NB4 (cell line): ENCODE results near the gene POM121.
"Not testable (repeated sequence)": the region's sequence is repeated elsewhere in the genome, so short reads cannot be mapped to it uniquely, and the experiment has no call there.

ENCODE experiments used
- POLR2A ChIP-seq: IDR thresholded peaks from 2 replicates; pipeline ENCODE4 v1.6.1; 2011; ENCODE audit warnings: mild to moderate bottlenecking; ENCODE audit not compliant: insufficient read length; ENCODE audit errors: extremely low read depth
- TF ChIP-seq, protein P1 (sequence below): IDR thresholded peaks from one replicate; pipeline ENCODE4 v1.5.1; 2012; ENCODE audit warnings: low read depth, low read length

DNA sequence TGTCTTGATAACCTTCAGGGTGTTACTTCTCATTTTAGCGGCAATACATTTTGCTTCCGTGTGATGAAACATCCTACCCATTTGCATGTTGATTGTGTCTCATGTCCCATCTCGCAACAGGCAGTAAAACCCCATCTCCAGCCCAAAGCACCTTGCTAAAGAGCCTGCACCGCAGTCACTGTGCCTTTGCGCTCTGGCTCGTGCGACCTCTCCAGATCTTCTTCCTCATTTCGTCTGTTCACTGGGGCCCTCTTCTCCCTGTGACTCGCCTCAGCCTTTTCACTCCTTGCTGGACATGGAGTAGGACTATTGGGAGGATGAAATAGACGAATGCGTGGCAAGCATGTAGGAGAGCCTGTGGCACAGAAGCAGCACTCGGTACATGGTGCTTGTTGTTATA is 13.5 kb upstream of the POM121 start:
- TF ChIP-seq, protein P1, sequence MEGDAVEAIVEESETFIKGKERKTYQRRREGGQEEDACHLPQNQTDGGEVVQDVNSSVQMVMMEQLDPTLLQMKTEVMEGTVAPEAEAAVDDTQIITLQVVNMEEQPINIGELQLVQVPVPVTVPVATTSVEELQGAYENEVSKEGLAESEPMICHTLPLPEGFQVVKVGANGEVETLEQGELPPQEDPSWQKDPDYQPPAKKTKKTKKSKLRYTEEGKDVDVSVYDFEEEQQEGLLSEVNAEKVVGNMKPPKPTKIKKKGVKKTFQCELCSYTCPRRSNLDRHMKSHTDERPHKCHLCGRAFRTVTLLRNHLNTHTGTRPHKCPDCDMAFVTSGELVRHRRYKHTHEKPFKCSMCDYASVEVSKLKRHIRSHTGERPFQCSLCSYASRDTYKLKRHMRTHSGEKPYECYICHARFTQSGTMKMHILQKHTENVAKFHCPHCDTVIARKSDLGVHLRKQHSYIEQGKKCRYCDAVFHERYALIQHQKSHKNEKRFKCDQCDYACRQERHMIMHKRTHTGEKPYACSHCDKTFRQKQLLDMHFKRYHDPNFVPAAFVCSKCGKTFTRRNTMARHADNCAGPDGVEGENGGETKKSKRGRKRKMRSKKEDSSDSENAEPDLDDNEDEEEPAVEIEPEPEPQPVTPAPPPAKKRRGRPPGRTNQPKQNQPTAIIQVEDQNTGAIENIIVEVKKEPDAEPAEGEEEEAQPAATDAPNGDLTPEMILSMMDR, result not testable (repeated sequence)
- TF ChIP-seq POLR2A, result not testable (repeated sequence)
